ENCODE results near the gene SCAMP4.

Gene SCAMP4

DNA sequence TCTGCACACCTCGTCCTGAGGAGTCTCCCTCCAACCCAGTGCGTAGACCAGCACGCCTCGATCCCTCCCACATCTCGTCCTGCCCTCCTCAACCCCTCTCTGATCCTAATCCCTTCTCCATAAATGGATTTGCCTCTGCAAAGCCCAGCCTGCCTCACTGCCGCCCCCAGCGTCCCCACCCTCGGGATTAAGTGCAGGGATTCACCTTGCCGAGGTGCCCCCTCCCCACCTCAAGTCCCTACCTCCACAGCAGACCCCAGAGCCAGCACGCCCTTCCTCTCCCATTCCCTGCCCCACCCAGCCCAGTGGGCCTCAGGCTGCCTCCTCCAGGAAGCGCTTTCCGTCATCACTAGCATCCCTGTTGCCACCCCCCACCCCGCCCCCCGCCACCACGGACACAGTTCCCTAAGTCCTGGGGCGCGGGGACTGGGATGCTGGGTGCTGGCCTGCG, 45.8 kb upstream of the SCAMP4 start:
- peaks cover 6% of the 10 kb centered on the region; the same call in 1 of the 2 replicates for H3K27me3 ChIP-seq (ENCODE audit: insufficient read depth, low read length)
- H3K79me2 ChIP-seq (ENCODE audit: insufficient read depth, low read length), result peaks cover 6% of the 10 kb centered on the region
- no peaks in the 10 kb centered on the region for H3K9me2 ChIP-seq (ENCODE audit: low read depth, low read length)
- no peak overlapping the region for H3K9ac ChIP-seq (ENCODE audit: low read length)
- TF ChIP-seq EZH2 (IDR thresholded peaks at IDR 0.05; ENCODE audit: borderline replicate concordance, low read length), result no peak
- TF ChIP-seq, protein P1, sequence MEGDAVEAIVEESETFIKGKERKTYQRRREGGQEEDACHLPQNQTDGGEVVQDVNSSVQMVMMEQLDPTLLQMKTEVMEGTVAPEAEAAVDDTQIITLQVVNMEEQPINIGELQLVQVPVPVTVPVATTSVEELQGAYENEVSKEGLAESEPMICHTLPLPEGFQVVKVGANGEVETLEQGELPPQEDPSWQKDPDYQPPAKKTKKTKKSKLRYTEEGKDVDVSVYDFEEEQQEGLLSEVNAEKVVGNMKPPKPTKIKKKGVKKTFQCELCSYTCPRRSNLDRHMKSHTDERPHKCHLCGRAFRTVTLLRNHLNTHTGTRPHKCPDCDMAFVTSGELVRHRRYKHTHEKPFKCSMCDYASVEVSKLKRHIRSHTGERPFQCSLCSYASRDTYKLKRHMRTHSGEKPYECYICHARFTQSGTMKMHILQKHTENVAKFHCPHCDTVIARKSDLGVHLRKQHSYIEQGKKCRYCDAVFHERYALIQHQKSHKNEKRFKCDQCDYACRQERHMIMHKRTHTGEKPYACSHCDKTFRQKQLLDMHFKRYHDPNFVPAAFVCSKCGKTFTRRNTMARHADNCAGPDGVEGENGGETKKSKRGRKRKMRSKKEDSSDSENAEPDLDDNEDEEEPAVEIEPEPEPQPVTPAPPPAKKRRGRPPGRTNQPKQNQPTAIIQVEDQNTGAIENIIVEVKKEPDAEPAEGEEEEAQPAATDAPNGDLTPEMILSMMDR (IDR thresholded peaks at IDR 0.05; ENCODE audit: low read length), result no peak
- no peaks in the 10 kb centered on the region for H3K9me3 ChIP-seq (ENCODE audit: low read length)
- peaks cover 61% of the 10 kb centered on the region for H3K4me1 ChIP-seq (ENCODE audit: insufficient read depth, low read length, severe bottlenecking)
- no peak overlapping the region for H3K27ac ChIP-seq (ENCODE audit: low read depth, low read length, poor library complexity, severe bottlenecking)
- H2AFZ ChIP-seq (ENCODE audit: low read length), result no peak overlapping the region
- no peak overlapping the region for H3K4me3 ChIP-seq (ENCODE audit: low read depth, low read length, poor library complexity, severe bottlenecking)
- no peaks in the 10 kb centered on the region for H4K20me1 ChIP-seq (ENCODE audit: insufficient read depth, low read length)
- no peak overlapping the region for H3K4me2 ChIP-seq (ENCODE audit: low read length)
- H3K36me3 ChIP-seq (ENCODE audit: insufficient read depth, low read length), result no peaks in the 10 kb centered on the region
- H3F3A ChIP-seq (ENCODE audit: insufficient read depth, low read length), result no peaks in the 10 kb centered on the region

DNA sequence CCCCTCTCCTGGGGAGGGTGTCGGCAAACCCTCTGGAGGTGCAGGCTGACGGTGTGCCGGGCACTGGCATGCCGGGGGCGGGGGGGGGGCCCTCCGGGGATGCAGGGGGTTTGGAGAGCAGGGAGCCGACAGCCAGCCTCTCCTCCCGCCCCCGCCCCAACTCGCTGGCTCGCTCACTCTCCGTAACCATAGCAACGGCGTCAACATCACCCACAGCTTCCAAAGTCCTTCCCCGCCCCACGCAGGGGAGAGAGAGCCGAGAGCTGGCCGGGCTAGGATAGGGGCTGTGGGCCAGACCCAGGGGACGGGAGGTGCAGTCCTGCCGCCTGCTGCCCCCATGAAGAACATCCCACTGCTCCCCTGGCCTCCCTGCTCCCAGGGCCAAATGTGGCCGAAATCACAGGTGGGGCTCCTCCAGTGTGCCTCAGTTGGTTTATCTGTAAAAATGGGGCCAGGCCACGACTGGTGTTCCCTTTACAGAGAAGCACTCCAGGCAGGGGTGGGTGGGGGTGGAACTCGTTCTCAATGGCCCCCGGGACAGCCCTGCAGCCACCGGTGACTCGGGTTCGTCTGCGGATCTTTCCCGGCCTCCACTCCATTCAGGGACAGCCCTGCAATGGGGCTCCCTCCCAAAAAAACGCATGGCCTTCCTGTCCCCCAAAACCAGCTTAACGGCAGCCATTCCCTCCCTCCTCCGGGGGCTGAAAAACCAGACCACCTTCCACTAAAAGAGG, 45.0 kb upstream of the SCAMP4 start:
- peak overlapping the region; percentile 77 for H3K4me2 ChIP-seq (ENCODE audit: low read length)
- no peak overlapping the region for H3K27ac ChIP-seq (ENCODE audit: low read depth, low read length, poor library complexity, severe bottlenecking)
- no peaks in the 10 kb centered on the region for H3K9me3 ChIP-seq (ENCODE audit: low read length)
- H3K9ac ChIP-seq (ENCODE audit: low read length), result no peak overlapping the region; the same call in 1 of the 2 replicates
- peaks cover 6% of the 10 kb centered on the region for H3K79me2 ChIP-seq (ENCODE audit: insufficient read depth, low read length)
- H3K4me1 ChIP-seq (ENCODE audit: insufficient read depth, low read length, severe bottlenecking), result peaks cover 58% of the 10 kb centered on the region
- peak overlapping the region; percentile 69 for H3K4me3 ChIP-seq (ENCODE audit: low read depth, low read length, poor library complexity, severe bottlenecking)
- H2AFZ ChIP-seq (ENCODE audit: low read length), result no peak overlapping the region
- H3F3A ChIP-seq (ENCODE audit: insufficient read depth, low read length), result no peaks in the 10 kb centered on the region
- H3K9me2 ChIP-seq (ENCODE audit: low read depth, low read length), result no peaks in the 10 kb centered on the region
- peaks cover 6% of the 10 kb centered on the region; the same call in 1 of the 2 replicates for H3K27me3 ChIP-seq (ENCODE audit: insufficient read depth, low read length)
- H3K36me3 ChIP-seq (ENCODE audit: insufficient read depth, low read length), result no peaks in the 10 kb centered on the region
- TF ChIP-seq, protein P1 (IDR thresholded peaks at IDR 0.05; ENCODE audit: low read length), result no peak
- TF ChIP-seq EZH2 (IDR thresholded peaks at IDR 0.05; ENCODE audit: borderline replicate concordance, low read length), result no peak
- H4K20me1 ChIP-seq (ENCODE audit: insufficient read depth, low read length), result no peaks in the 10 kb centered on the region

GRCh38 chr19:1860821-1861598, 44.2 kb upstream of the SCAMP4 start:
- Histone ChIP-seq H3F3A (ENCODE audit: insufficient read depth, low read length) (no peaks in the 10 kb centered on the region), H3K79me2 (ENCODE audit: insufficient read depth, low read length) (peaks cover 6% of the 10 kb centered on the region), H2AFZ (ENCODE audit: low read length) (no peak overlapping the region), H3K4me2 (ENCODE audit: low read length) (peak overlapping the region; percentile 77), H3K9me2 (ENCODE audit: low read depth, low read length) (no peaks in the 10 kb centered on the region), H3K4me3 (ENCODE audit: low read depth, low read length, poor library complexity, severe bottlenecking) (peak overlapping the region; percentile 69), H3K27ac (ENCODE audit: low read depth, low read length, poor library complexity, severe bottlenecking) (no peak overlapping the region), H3K36me3 (ENCODE audit: insufficient read depth, low read length) (no peaks in the 10 kb centered on the region), H3K4me1 (ENCODE audit: insufficient read depth, low read length, severe bottlenecking) (peaks cover 50% of the 10 kb centered on the region), H3K27me3 (ENCODE audit: insufficient read depth, low read length) (peaks cover 6% of the 10 kb centered on the region; the same call in 1 of the 2 replicates), H3K9ac (ENCODE audit: low read length) (peak overlapping the region; percentile 57; the same call in 1 of the 2 replicates), H3K9me3 (ENCODE audit: low read length) (no peaks in the 10 kb centered on the region), H4K20me1 (ENCODE audit: insufficient read depth, low read length) (no peaks in the 10 kb centered on the region)
- no peak for TF ChIP-seq EZH2 (IDR thresholded peaks at IDR 0.05; ENCODE audit: borderline replicate concordance, low read length)
- TF ChIP-seq, protein P1 (IDR thresholded peaks at IDR 0.05; ENCODE audit: low read length), result no peak

Data from OCI-LY1 (cell line).